HEK293 (cell line): ENCODE measurements around the gene PARD3B.

Experiments
- CTCF ChIA-PET: fragments of 350-600 bp; formaldehyde crosslinking; extraction: SDS; loops from one replicate; lab custom pipeline; 2021; ENCODE audit warnings: antibody characterized with exemption; lab: Yijun Ruan, JAX
- POLR2A ChIA-PET: fragments of 300-600 bp; formaldehyde crosslinking; extraction: SDS; loops from one replicate; lab custom pipeline; 2020; ENCODE audit warnings: antibody characterized with exemption, inconsistent platforms; lab: Yijun Ruan, JAX
- H3K27ac ChIP-seq: fragments of 200-500 bp; sonication (Bioruptor generic); 2 replicates; pipeline ENCODE4 v1.5.1; 2014; ENCODE audit warnings: low read depth, low read length, control low read depth, inconsistent platforms; ENCODE audit errors: extremely low read depth
- H3K36me3 ChIP-seq, 2 experiments: fragments of 200-500 bp in 1 of 2; sonication (Bioruptor generic) in 1 of 2; 1 replicate in 1 of 2; 2 replicates in 1 of 2; pipeline ENCODE4 v1.5.1; 2014 to 2017; ENCODE audit warnings: inconsistent platforms in 2 of 2, low read length in 2 of 2; ENCODE audit not compliant: control insufficient read depth in 2 of 2, insufficient read depth in 1 of 2
- H3K4me1 ChIP-seq: fragments of 200-500 bp; sonication (Bioruptor generic); 2 replicates; pipeline ENCODE4 v1.5.1; 2014; ENCODE audit warnings: mild to moderate bottlenecking, low read length, inconsistent platforms; ENCODE audit not compliant: control insufficient read depth, insufficient read depth
- H3K4me3 ChIP-seq: 2 replicates; pipeline ENCODE4 v1.5.1; 2011; ENCODE audit warnings: low read depth, mild to moderate bottlenecking, control low read depth, low read length, moderate library complexity
- H3K9me3 ChIP-seq: fragments of 200-500 bp; sonication (Bioruptor generic); 2 replicates; pipeline ENCODE4 v1.5.1; 2014; ENCODE audit warnings: low read depth, low read length, inconsistent platforms; ENCODE audit not compliant: control insufficient read depth, insufficient read depth
- ATF2 ChIP-seq: fragments of 450-650 bp; formaldehyde crosslinking; IDR thresholded peaks from 2 replicates; pipeline ENCODE4 v1.5.1; 2016; ENCODE audit warnings: missing biosample characterization, missing genetic modification characterization, low read depth
- GLIS1 ChIP-seq: fragments of 450-650 bp; formaldehyde crosslinking; IDR thresholded peaks from 2 replicates; pipeline ENCODE4 v1.5.1; 2016; ENCODE audit warnings: missing biosample characterization, missing genetic modification characterization
- IKZF3 ChIP-seq: fragments of 450-650 bp; IDR thresholded peaks from 2 replicates; pipeline ENCODE4 v1.5.0; 2018; ENCODE audit warnings: missing biosample characterization, mild to moderate bottlenecking, missing genetic modification characterization, moderate library complexity
- INSM2 ChIP-seq: fragments of 450-650 bp; formaldehyde crosslinking; IDR thresholded peaks from 2 replicates; pipeline ENCODE4 v1.5.1; 2016; ENCODE audit warnings: missing biosample characterization, missing genetic modification characterization
- MEIS1 ChIP-seq: sonication (generic); formaldehyde crosslinking; IDR thresholded peaks from 2 replicates; pipeline ENCODE4 v1.8.1; 2022; ENCODE audit warnings: missing genetic modification reagents, mild to moderate bottlenecking, borderline replicate concordance
- OVOL3 ChIP-seq: fragments of 450-650 bp; formaldehyde crosslinking; IDR thresholded peaks from 2 replicates; pipeline ENCODE4 v1.5.1; 2016; ENCODE audit warnings: missing biosample characterization, missing genetic modification characterization
- PRDM6 ChIP-seq: fragments of 450-650 bp; formaldehyde crosslinking; IDR thresholded peaks from 2 replicates; pipeline ENCODE4 v1.5.1; 2017; ENCODE audit warnings: missing biosample characterization, missing genetic modification characterization
- WT1 ChIP-seq: fragments of 450-650 bp; formaldehyde crosslinking; IDR thresholded peaks from 2 replicates; pipeline ENCODE4 v1.5.1; 2016; ENCODE audit warnings: missing biosample characterization, missing genetic modification characterization
- ZBTB21 ChIP-seq: fragments of 450-650 bp; formaldehyde crosslinking; IDR thresholded peaks from 2 replicates; pipeline ENCODE4 v1.5.1; 2017; ENCODE audit warnings: missing biosample characterization, missing genetic modification characterization
- ZBTB44 ChIP-seq: fragments of 450-650 bp; IDR thresholded peaks from 2 replicates; pipeline ENCODE4 v1.5.1; 2018; ENCODE audit warnings: missing biosample characterization, mild to moderate bottlenecking, missing genetic modification characterization
- ZEB2 ChIP-seq: fragments of 450-650 bp; formaldehyde crosslinking; IDR thresholded peaks from 2 replicates; pipeline ENCODE4 v1.5.1; 2016; ENCODE audit warnings: missing biosample characterization, missing genetic modification characterization
- ZFHX2 ChIP-seq: fragments of 450-650 bp; formaldehyde crosslinking; conservative IDR thresholded peaks from 2 replicates; pipeline ENCODE4 v1.5.1; 2016; ENCODE audit warnings: missing biosample characterization, missing genetic modification characterization
- ZIC2 ChIP-seq: fragments of 450-650 bp; formaldehyde crosslinking; IDR thresholded peaks from 2 replicates; pipeline ENCODE4 v1.5.1; 2016; ENCODE audit warnings: missing biosample characterization, missing genetic modification characterization
- ZNF157 ChIP-seq: fragments of 450-650 bp; formaldehyde crosslinking; IDR thresholded peaks from 2 replicates; pipeline ENCODE4 v1.5.1; 2016; ENCODE audit warnings: missing biosample characterization, missing genetic modification characterization
- ZNF2 ChIP-seq: fragments of 450-650 bp; formaldehyde crosslinking; IDR thresholded peaks from 2 replicates; pipeline ENCODE4 v1.5.1; 2016; ENCODE audit warnings: missing biosample characterization, missing genetic modification characterization
- ZNF223 ChIP-seq: fragments of 450-650 bp; formaldehyde crosslinking; IDR thresholded peaks from 2 replicates; pipeline ENCODE4 v1.5.1; 2016; ENCODE audit warnings: missing biosample characterization, missing genetic modification characterization
- ZNF335 ChIP-seq: fragments of 450-650 bp; formaldehyde crosslinking; conservative IDR thresholded peaks from 2 replicates; pipeline ENCODE4 v1.5.1; 2016; ENCODE audit warnings: missing biosample characterization, missing genetic modification characterization
- ZNF391 ChIP-seq: fragments of 450-650 bp; formaldehyde crosslinking; IDR thresholded peaks from 2 replicates; pipeline ENCODE4 v1.5.1; 2016; ENCODE audit warnings: low read depth, missing biosample characterization, missing genetic modification characterization, borderline replicate concordance
- ZNF416 ChIP-seq: fragments of 450-650 bp; formaldehyde crosslinking; IDR thresholded peaks from 2 replicates; pipeline ENCODE4 v1.5.1; 2016; ENCODE audit warnings: missing biosample characterization, missing genetic modification characterization
- ZNF558 ChIP-seq: fragments of 450-650 bp; formaldehyde crosslinking; IDR thresholded peaks from 2 replicates; pipeline ENCODE4 v1.5.1; 2016; ENCODE audit warnings: missing biosample characterization, missing genetic modification characterization
- ZNF660 ChIP-seq: fragments of 450-650 bp; IDR thresholded peaks from 2 replicates; pipeline ENCODE4 v1.5.1; 2018; ENCODE audit warnings: missing biosample characterization, mild to moderate bottlenecking, missing genetic modification characterization
- ZNF692 ChIP-seq: fragments of 450-650 bp; formaldehyde crosslinking; IDR thresholded peaks from 2 replicates; pipeline ENCODE4 v1.5.1; 2016; ENCODE audit warnings: missing biosample characterization, missing genetic modification characterization
- ZNF777 ChIP-seq: fragments of 450-650 bp; formaldehyde crosslinking; IDR thresholded peaks from 2 replicates; pipeline ENCODE4 v1.5.1; 2017; ENCODE audit warnings: missing biosample characterization, missing genetic modification characterization, borderline replicate concordance
- ZNF843 ChIP-seq: fragments of 450-650 bp; formaldehyde crosslinking; IDR thresholded peaks from 2 replicates; pipeline ENCODE4 v1.5.1; 2016; ENCODE audit warnings: missing biosample characterization, missing genetic modification characterization
- TF ChIP-seq, protein P1 (sequence below): fragments of 450-650 bp; formaldehyde crosslinking; IDR thresholded peaks from 2 replicates; pipeline ENCODE4 v1.5.1; 2016; ENCODE audit warnings: missing biosample characterization, missing genetic modification characterization

Gene PARD3B

GRCh38 chr2:204899983-204900382 is 354.7 kb downstream of the PARD3B start (continued):
- TF ChIP-seq ZNF777 (tag by site-specific recombination), result no peak
- TF ChIP-seq ZIC2 (tag by site-specific recombination), result no peak
- TF ChIP-seq PRDM6, result no peak
- TF ChIP-seq MEIS1 (CRISPR knock-in tag), result no peak

DNA sequence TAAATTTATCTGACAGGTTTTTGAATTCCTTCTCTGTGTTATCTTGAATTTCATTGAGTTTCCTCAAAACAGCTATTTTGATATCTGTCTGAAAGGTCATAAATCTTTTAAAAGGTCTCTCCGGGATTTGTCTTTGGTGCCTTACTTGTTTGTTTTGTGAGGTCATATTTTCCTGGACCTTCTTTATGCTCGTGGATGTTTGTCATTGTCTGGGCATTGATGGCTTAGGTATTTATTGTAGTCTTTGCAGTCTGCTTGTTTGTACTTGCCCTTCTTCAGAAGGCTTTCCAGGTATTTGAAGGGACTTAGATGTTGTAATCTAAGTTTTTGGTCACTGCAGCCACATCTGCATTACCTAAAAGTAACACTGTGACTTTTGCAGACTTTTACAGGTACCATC is 355.2 kb downstream of the PARD3B start:
- CTCF ChIA-PET, result no interaction called here
- H3K27ac ChIP-seq, result peak overlapping the region; percentile 55; the same call in 1 of the 2 replicates
- POLR2A ChIA-PET, result no interaction called here
- TF ChIP-seq ZBTB21 (tag by site-specific recombination) (no peak), ZEB2 (tag by site-specific recombination) (0 out of 2 replicates have a peak, but pooled peaks have one; percentile 55), GLIS1 (tag by site-specific recombination) (peak; percentile 24; the same call in 1 of the 2 replicates), ZNF391 (tag by site-specific recombination) (peak; percentile 64; the same call in 1 of the 2 replicates), ZNF660 (tag by site-specific recombination) (peak; percentile 71; the same call in 1 of the 2 replicates), ZNF157 (tag by site-specific recombination) (no peak), ZNF843 (tag by site-specific recombination) (peak; percentile 93), ZFHX2 (tag by site-specific recombination) (no peak), ZNF335 (tag by site-specific recombination) (peak; percentile 31), WT1 (tag by site-specific recombination) (0 out of 2 replicates have a peak, but pooled peaks have one; percentile 30), ZBTB44 (tag by site-specific recombination) (peak; percentile 42; the same call in 1 of the 2 replicates), ZNF692 (tag by site-specific recombination) (peak; percentile 58; the same call in 1 of the 2 replicates), ZNF416 (no peak), MEIS1 (CRISPR knock-in tag) (peak; percentile 87), ATF2 (tag by site-specific recombination) (peak; percentile 66), ZNF223 (tag by site-specific recombination) (0 out of 2 replicates have a peak, but pooled peaks have one; percentile 42), IKZF3 (tag by site-specific recombination) (0 out of 2 replicates have a peak, but pooled peaks have one; percentile 33), ZNF558 (tag by site-specific recombination) (peak; percentile 48; the same call in 1 of the 2 replicates), OVOL3 (tag by site-specific recombination) (peak; percentile 78), INSM2 (tag by site-specific recombination) (peak; percentile 72), ZNF2 (tag by site-specific recombination) (0 out of 2 replicates have a peak, but pooled peaks have one; percentile 51)
- TF ChIP-seq, protein P1, sequence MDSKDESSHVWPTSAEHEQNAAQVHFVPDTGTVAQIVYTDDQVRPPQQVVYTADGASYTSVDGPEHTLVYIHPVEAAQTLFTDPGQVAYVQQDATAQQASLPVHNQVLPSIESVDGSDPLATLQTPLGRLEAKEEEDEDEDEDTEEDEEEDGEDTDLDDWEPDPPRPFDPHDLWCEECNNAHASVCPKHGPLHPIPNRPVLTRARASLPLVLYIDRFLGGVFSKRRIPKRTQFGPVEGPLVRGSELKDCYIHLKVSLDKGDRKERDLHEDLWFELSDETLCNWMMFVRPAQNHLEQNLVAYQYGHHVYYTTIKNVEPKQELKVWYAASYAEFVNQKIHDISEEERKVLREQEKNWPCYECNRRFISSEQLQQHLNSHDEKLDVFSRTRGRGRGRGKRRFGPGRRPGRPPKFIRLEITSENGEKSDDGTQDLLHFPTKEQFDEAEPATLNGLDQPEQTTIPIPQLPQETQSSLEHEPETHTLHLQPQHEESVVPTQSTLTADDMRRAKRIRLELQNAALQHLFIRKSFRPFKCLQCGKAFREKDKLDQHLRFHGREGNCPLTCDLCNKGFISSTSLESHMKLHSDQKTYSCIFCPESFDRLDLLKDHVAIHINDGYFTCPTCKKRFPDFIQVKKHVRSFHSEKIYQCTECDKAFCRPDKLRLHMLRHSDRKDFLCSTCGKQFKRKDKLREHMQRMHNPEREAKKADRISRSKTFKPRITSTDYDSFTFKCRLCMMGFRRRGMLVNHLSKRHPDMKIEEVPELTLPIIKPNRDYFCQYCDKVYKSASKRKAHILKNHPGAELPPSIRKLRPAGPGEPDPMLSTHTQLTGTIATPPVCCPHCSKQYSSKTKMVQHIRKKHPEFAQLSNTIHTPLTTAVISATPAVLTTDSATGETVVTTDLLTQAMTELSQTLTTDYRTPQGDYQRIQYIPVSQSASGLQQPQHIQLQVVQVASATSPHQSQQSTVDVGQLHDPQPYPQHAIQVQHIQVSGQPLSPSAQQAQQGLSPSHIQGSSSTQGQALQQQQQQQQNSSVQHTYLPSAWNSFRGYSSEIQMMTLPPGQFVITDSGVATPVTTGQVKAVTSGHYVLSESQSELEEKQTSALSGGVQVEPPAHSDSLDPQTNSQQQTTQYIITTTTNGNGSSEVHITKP (tag by site-specific recombination), result peak; percentile 22; the same call in 1 of the 2 replicates

More for the DNA sequence above, 355.2 kb downstream of the PARD3B start:
- Histone ChIP-seq H3K4me1 (peaks cover 14% of the 10 kb centered on the region), H3K4me3 (no peak overlapping the region), H3K9me3 (no peaks in the 10 kb centered on the region), H3K36me3 (no peaks in the 10 kb centered on the region)
